ENCODE data around the gene MPO. TPM values are rescaled to one million over a fixed set of nuclear protein-coding genes. Genes with fewer than 3 reads are reported as not detected.

MPO gene
- total RNA-seq, 2 experiments from 2014 or later = not detected

DNA sequence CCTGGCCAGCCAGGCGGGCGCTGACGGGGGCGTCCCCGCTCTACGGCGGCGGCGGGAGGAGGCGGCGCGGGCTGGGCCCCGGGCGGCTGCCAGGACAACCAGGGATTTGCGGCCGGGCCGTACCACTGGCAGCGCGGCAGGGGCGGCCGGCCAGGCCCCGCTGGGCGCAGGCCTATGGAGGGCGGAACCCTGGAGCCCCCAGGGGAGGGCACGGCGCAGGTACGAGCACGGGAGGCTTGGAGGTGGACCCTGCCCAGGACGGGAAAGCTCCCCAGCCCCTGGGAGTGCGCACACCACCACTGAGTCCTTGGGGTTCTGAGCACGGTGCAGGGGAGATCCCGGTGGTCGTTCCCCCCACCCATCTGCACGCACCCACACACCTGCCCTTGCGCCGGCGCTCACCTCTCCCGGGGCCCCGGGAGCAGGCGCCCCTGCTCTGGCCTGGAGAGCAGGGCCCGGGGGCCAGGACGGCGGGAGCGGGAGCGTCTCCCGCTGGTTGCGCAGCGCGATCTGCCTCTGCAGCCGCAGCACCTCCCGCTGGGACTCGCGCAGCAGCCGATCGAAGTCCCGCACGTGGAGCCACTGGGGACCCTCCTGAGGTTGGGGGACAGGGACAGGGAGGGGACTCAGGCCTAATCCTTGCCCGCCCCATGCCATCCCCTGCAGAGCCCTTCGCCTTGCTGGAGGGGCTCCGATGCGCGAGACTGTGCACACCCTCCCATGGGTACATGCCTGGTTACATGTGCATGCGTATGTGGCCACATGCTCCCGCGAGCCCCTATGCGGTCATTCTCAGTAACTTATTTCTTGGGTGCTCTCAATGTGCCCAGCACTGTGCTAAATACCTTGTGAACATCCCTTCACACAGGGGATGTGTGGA is 43.9 kb upstream of the MPO start:
- H3K36me3 ChIP-seq (ENCODE audit: insufficient read depth, low read length) = peaks cover under 1% of the 10 kb centered on the region; the same call in 1 of the 2 replicates
- no peak overlapping the region for H3K4me2 ChIP-seq (ENCODE audit: low read length)
- H3K9me2 ChIP-seq (ENCODE audit: insufficient read depth, low read length) = no peaks in the 10 kb centered on the region
- ChIA-PET CTCF (ENCODE audit: unreplicated experiment) (no interaction called here), POLR2A (no interaction called here)
- no peak overlapping the region for H3K27ac ChIP-seq (ENCODE audit: low read depth, low read length, poor library complexity, severe bottlenecking)
- H4K20me1 ChIP-seq (ENCODE audit: insufficient read depth, low read length) = no peaks in the 10 kb centered on the region
- no peak overlapping the region for H2AFZ ChIP-seq (ENCODE audit: low read length)
- no peak overlapping the region for H3K4me3 ChIP-seq (ENCODE audit: low read depth, low read length, poor library complexity, severe bottlenecking)
- BruUV-seq (replicated peaks) = no TSS peak
- no peak for DNase-seq (ENCODE audit: low spot score)
- peaks cover 33% of the 10 kb centered on the region for H3K4me1 ChIP-seq (ENCODE audit: insufficient read depth, low read length, poor library complexity, severe bottlenecking)
- H3K79me2 ChIP-seq (ENCODE audit: insufficient read depth, low read depth, low read length) = no peaks in the 10 kb centered on the region
- TF ChIP-seq EZH2phosphoT487 (IDR thresholded peaks at IDR 0.05; ENCODE audit: borderline replicate concordance, low read depth, low read length) = no peak
- TF ChIP-seq, protein P1, sequence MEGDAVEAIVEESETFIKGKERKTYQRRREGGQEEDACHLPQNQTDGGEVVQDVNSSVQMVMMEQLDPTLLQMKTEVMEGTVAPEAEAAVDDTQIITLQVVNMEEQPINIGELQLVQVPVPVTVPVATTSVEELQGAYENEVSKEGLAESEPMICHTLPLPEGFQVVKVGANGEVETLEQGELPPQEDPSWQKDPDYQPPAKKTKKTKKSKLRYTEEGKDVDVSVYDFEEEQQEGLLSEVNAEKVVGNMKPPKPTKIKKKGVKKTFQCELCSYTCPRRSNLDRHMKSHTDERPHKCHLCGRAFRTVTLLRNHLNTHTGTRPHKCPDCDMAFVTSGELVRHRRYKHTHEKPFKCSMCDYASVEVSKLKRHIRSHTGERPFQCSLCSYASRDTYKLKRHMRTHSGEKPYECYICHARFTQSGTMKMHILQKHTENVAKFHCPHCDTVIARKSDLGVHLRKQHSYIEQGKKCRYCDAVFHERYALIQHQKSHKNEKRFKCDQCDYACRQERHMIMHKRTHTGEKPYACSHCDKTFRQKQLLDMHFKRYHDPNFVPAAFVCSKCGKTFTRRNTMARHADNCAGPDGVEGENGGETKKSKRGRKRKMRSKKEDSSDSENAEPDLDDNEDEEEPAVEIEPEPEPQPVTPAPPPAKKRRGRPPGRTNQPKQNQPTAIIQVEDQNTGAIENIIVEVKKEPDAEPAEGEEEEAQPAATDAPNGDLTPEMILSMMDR (conservative IDR thresholded peaks at IDR 0.05; ENCODE audit: low read length) = no peak
- intact Hi-C loops (cut with micrococcal nuclease; ENCODE audit: unreplicated experiment) = no loop called here
- H3K9me3 ChIP-seq (ENCODE audit: low read length) = no peaks in the 10 kb centered on the region

DNA sequence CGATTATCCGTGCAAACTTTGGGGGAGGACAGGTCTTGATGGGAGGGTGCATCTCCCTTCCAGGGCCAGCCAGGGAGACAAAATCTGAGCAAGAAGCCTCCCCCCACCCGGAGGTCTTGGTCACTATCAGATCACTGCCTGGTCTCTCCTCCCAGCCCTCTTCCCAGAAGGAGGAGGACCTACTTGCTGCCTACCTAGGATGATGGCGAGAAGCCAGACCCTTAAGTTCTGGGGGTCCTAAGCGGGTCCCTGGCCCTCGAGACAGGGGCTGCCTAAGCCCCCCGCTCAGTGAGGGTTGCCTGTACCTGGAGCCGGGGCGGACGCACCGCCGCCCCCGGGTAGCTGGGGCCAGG is 43.3 kb upstream of the MPO start:
- Histone ChIP-seq H3K36me3 (ENCODE audit: insufficient read depth, low read length) (no peaks in the 10 kb centered on the region), H3K9me3 (ENCODE audit: low read length) (no peaks in the 10 kb centered on the region), H3K4me2 (ENCODE audit: low read length) (no peak overlapping the region), H4K20me1 (ENCODE audit: insufficient read depth, low read length) (no peaks in the 10 kb centered on the region), H2AFZ (ENCODE audit: low read length) (no peak overlapping the region), H3K9me2 (ENCODE audit: insufficient read depth, low read length) (no peaks in the 10 kb centered on the region), H3K79me2 (ENCODE audit: insufficient read depth, low read depth, low read length) (no peaks in the 10 kb centered on the region), H3K4me1 (ENCODE audit: insufficient read depth, low read length, poor library complexity, severe bottlenecking) (peaks cover 27% of the 10 kb centered on the region), H3K27ac (ENCODE audit: low read depth, low read length, poor library complexity, severe bottlenecking) (no peak overlapping the region), H3K4me3 (ENCODE audit: low read depth, low read length, poor library complexity, severe bottlenecking) (no peak overlapping the region)
- no TSS peak for BruUV-seq (replicated peaks)
- intact Hi-C loops (cut with micrococcal nuclease; ENCODE audit: unreplicated experiment) = no loop called here
- TF ChIP-seq, protein P1 (conservative IDR thresholded peaks at IDR 0.05; ENCODE audit: low read length) = no peak
- no peak for TF ChIP-seq EZH2phosphoT487 (IDR thresholded peaks at IDR 0.05; ENCODE audit: borderline replicate concordance, low read depth, low read length)
- DNase-seq (ENCODE audit: low spot score) = no peak
- POLR2A ChIA-PET = no interaction called here
- CTCF ChIA-PET (ENCODE audit: unreplicated experiment) = no interaction called here

DNA sequence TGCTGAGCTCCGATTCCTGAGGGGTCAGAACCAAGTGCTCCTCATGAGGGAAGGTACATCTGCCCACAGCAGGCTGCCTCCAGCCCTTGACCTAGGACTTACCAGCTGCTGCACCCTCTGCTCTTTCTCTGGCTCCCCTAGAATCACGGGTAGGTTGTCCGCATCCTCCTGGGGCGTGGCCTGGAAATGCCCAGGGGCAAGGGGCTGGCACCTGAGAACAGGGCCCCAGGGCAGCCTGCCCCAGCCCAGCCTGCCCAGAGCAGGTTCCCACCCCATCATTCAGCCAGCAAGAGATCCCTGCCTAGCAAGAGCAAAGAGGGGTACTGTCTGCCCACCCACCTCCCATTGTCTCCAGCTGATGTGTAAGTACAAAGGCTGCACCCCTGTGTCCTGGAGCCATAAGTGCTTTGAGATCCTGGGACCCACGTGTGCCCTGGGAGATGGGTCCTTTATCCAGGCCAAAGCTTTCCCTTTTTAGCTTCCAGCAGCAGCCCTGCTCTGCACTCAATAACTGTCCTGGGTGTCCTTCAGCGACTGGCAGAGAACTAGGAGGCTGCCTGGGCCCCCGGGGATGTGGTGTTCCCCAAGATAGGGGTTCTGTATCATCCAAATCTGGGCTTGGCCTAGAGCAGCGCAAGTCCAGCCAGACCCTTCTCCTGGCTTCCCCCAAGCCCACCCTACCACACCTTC is 42.8 kb upstream of the MPO start:
- Histone ChIP-seq H3K27ac (ENCODE audit: low read depth, low read length, poor library complexity, severe bottlenecking) (no peak overlapping the region), H3K9me2 (ENCODE audit: insufficient read depth, low read length) (no peaks in the 10 kb centered on the region), H3K4me2 (ENCODE audit: low read length) (no peak overlapping the region), H3K4me3 (ENCODE audit: low read depth, low read length, poor library complexity, severe bottlenecking) (no peak overlapping the region), H2AFZ (ENCODE audit: low read length) (no peak overlapping the region), H3K36me3 (ENCODE audit: insufficient read depth, low read length) (no peaks in the 10 kb centered on the region), H3K4me1 (ENCODE audit: insufficient read depth, low read length, poor library complexity, severe bottlenecking) (peaks cover 25% of the 10 kb centered on the region), H3K79me2 (ENCODE audit: insufficient read depth, low read depth, low read length) (no peaks in the 10 kb centered on the region), H3K9me3 (ENCODE audit: low read length) (no peaks in the 10 kb centered on the region), H4K20me1 (ENCODE audit: insufficient read depth, low read length) (no peaks in the 10 kb centered on the region)
- CTCF ChIA-PET (ENCODE audit: unreplicated experiment) = no interaction called here
- intact Hi-C loops (cut with micrococcal nuclease; ENCODE audit: unreplicated experiment) = no loop called here
- BruUV-seq (replicated peaks) = no TSS peak
- DNase-seq (ENCODE audit: low spot score) = no peak
- POLR2A ChIA-PET = interaction anchor here (0.6 to 0.7 kb wide), 2 partner anchors 9 to 61 kb away, joined by 3 read pairs; no protein-coding TSS in a partner anchor
- TF ChIP-seq, protein P1 (conservative IDR thresholded peaks at IDR 0.05; ENCODE audit: low read length) = no peak
- TF ChIP-seq EZH2phosphoT487 (IDR thresholded peaks at IDR 0.05; ENCODE audit: borderline replicate concordance, low read depth, low read length) = no peak
